Kasumi-1 (cell line): ENCODE data around the gene CETP.

ENCODE experiments used
- DNase-seq, 2 experiments: peaks; one replicate each; lab custom pipeline; 2025; lab: John Stamatoyannopoulos, UW

Gene CETP

GRCh38 chr16:56961851-56962281 is at the start of gene CETP:
Gene CETP (plus strand): TSS chr16:56961950. CDS start chr16:56961980, 30 bp downstream.
- DNase-seq, result no peak

GRCh38 chr16:56912746-56913708 is 48.7 kb upstream of the CETP start:
- no peak for DNase-seq

- no peak for DNase-seq
Observed at GRCh38 chr16:56914896-56915295, 46.9 kb upstream of the CETP start.

- DNase-seq, result no peak
Observed at GRCh38 chr16:56915336-56916119, 46.2 kb upstream of the CETP start.

- DNase-seq, result no peak
Observed at GRCh38 chr16:56916571-56917403, 45.0 kb upstream of the CETP start.

- no peak for DNase-seq
Observed at GRCh38 chr16:56918467-56919012, 43.2 kb upstream of the CETP start.

- DNase-seq, result no peak
Observed at GRCh38 chr16:56919099-56919800, 42.5 kb upstream of the CETP start.

- no peak for DNase-seq
Observed at GRCh38 chr16:56921571-56921970, 40.2 kb upstream of the CETP start.

- DNase-seq, result no peak
Observed at GRCh38 chr16:56923481-56924091, 38.2 kb upstream of the CETP start.

GRCh38 chr16:56927471-56927870 is 34.3 kb upstream of the CETP start:
- no peak for DNase-seq

- DNase-seq, result no peak
Observed at GRCh38 chr16:56929639-56930038, 32.1 kb upstream of the CETP start.

GRCh38 chr16:56930486-56931270 is 31.1 kb upstream of the CETP start:
- DNase-seq, result no peak

GRCh38 chr16:56931271-56931891 is 30.4 kb upstream of the CETP start:
- peak; percentile 48 to 63 for DNase-seq

GRCh38 chr16:56931892-56932720 is 29.6 kb upstream of the CETP start, which contains the start of gene HERPUD1:
Gene HERPUD1 (plus strand): TSS chr16:56932142. CDS start chr16:56932245, 103 bp downstream.
- DNase-seq, result peak; percentile 95

GRCh38 chr16:56932721-56933619 is 28.8 kb upstream of the CETP start:
- DNase-seq, result peak; percentile 37 to 40

- DNase-seq, result no peak
Observed at GRCh38 chr16:56933828-56934598, 27.7 kb upstream of the CETP start.
